ENCODE data around the gene ZNF385D.

The ZNF385D gene

GRCh38 chr3:21664996-21665395, 86.0 kb downstream of the ZNF385D start:
- WGBS, 2 donors (ENCODE audit: extremely low coverage in 2 of 2, insufficient read length in 2 of 2, insufficient replicate concordance in 1 of 2), result no CpG with 5 or more reads among the region's 3 CpGs
- Histone ChIP-seq H3K27me3 (ENCODE audit: control insufficient read depth in 3 of 3, insufficient read depth in 3 of 3, low read depth in 1 of 3, low read length in 3 of 3) (no peaks in the 10 kb centered on the region), H2AK5ac (ENCODE audit: low read depth, low read length) (no peak overlapping the region), H3K79me1 (ENCODE audit: low read depth, low read length) (no peaks in the 10 kb centered on the region), H3K4me1 (ENCODE audit: control insufficient read depth in 2 of 2, insufficient read depth in 1 of 2, low read depth in 1 of 2, low read length in 2 of 2) (peaks cover 2 to 3% of the 10 kb centered on the region in 2 donors), H3K18ac (ENCODE audit: low read length) (no peak overlapping the region), H2BK120ac (ENCODE audit: low read depth, low read length) (no peak overlapping the region), H3K27ac (replicated peaks; ENCODE audit: low read length) (no peak overlapping the region), H3K4me2 (ENCODE audit: insufficient read depth, low read length, poor library complexity, severe bottlenecking) (no peak overlapping the region), H3K9ac (ENCODE audit: low read depth, low read length, poor library complexity) (no peak overlapping the region), H3K14ac (ENCODE audit: low read length) (no peak overlapping the region), H4K91ac (ENCODE audit: low read depth, low read length, poor library complexity) (no peak overlapping the region), H3K23ac (ENCODE audit: low read depth, low read length, poor library complexity) (no peak overlapping the region), H2BK12ac (ENCODE audit: low read length) (no peak overlapping the region), H2AFZ (ENCODE audit: low read length) (no peak overlapping the region), H2BK5ac (ENCODE audit: low read length) (no peak overlapping the region), H2BK15ac (ENCODE audit: low read length) (no peak overlapping the region), H3K9me3 (replicated peaks in 1 of 2; ENCODE audit: control insufficient read depth in 2 of 2, insufficient read depth in 1 of 2, low read depth in 1 of 2, low read length in 2 of 2) (no peaks in the 10 kb centered on the region), H3K4me3 (ENCODE audit: low read length in 2 of 2) (no peak overlapping the region), H4K8ac (ENCODE audit: low read depth, low read length) (no peak overlapping the region), H3K4ac (ENCODE audit: low read length) (no peak overlapping the region), H3K36me3 (replicated peaks in 1 of 2; ENCODE audit: control insufficient read depth in 2 of 2, insufficient read depth in 2 of 2, low read length in 2 of 2) (no peaks in the 10 kb centered on the region)
- no peak for DNase-seq (ENCODE audit: low spot score)

GRCh38 chr3:21662403-21662802, 88.6 kb downstream of the ZNF385D start:
- Histone ChIP-seq H3K4me2 (ENCODE audit: insufficient read depth, low read length, poor library complexity, severe bottlenecking) (no peak overlapping the region), H2AFZ (ENCODE audit: low read length) (no peak overlapping the region), H3K27ac (replicated peaks; ENCODE audit: low read length) (no peak overlapping the region), H3K9me3 (replicated peaks in 1 of 2; ENCODE audit: control insufficient read depth in 2 of 2, insufficient read depth in 1 of 2, low read depth in 1 of 2, low read length in 2 of 2) (no peaks in the 10 kb centered on the region), H3K18ac (ENCODE audit: low read length) (no peak overlapping the region), H3K79me1 (ENCODE audit: low read depth, low read length) (no peaks in the 10 kb centered on the region), H3K14ac (ENCODE audit: low read length) (no peak overlapping the region), H2BK5ac (ENCODE audit: low read length) (no peak overlapping the region), H2BK12ac (ENCODE audit: low read length) (no peak overlapping the region), H3K27me3 (ENCODE audit: control insufficient read depth in 3 of 3, insufficient read depth in 3 of 3, low read depth in 1 of 3, low read length in 3 of 3) (no peaks in the 10 kb centered on the region), H4K8ac (ENCODE audit: low read depth, low read length) (no peak overlapping the region), H3K36me3 (replicated peaks in 1 of 2; ENCODE audit: control insufficient read depth in 2 of 2, insufficient read depth in 2 of 2, low read length in 2 of 2) (no peaks in the 10 kb centered on the region), H2AK5ac (ENCODE audit: low read depth, low read length) (no peak overlapping the region), H3K9ac (ENCODE audit: low read depth, low read length, poor library complexity) (no peak overlapping the region), H3K4me3 (ENCODE audit: low read length in 2 of 2) (no peak overlapping the region), H4K91ac (ENCODE audit: low read depth, low read length, poor library complexity) (no peak overlapping the region), H3K4ac (ENCODE audit: low read length) (no peak overlapping the region), H3K23ac (ENCODE audit: low read depth, low read length, poor library complexity) (no peak overlapping the region), H3K4me1 (ENCODE audit: control insufficient read depth in 2 of 2, insufficient read depth in 1 of 2, low read depth in 1 of 2, low read length in 2 of 2) (peaks cover 2 to 3% of the 10 kb centered on the region in 2 donors), H2BK15ac (ENCODE audit: low read length) (no peak overlapping the region), H2BK120ac (ENCODE audit: low read depth, low read length) (no peak overlapping the region)
- WGBS, 2 donors (ENCODE audit: extremely low coverage in 2 of 2, insufficient read length in 2 of 2, insufficient replicate concordance in 1 of 2), result no CpG with 5 or more reads among the region's 2 CpGs
- DNase-seq (ENCODE audit: low spot score), result no peak

- no CpG with 5 or more reads among the region's 1 CpG for WGBS, 2 donors (ENCODE audit: extremely low coverage in 2 of 2, insufficient read length in 2 of 2, insufficient replicate concordance in 1 of 2)
- H3K27ac ChIP-seq (replicated peaks; ENCODE audit: low read length), result no peak overlapping the region
- no peak overlapping the region for H3K18ac ChIP-seq (ENCODE audit: low read length)
Measured at GRCh38 chr3:21654662-21655061, 96.3 kb downstream of the ZNF385D start.

GRCh38 chr3:21654241-21654640, 96.8 kb downstream of the ZNF385D start:
- Histone ChIP-seq H2BK12ac (ENCODE audit: low read length) (no peak overlapping the region), H3K18ac (ENCODE audit: low read length) (no peak overlapping the region), H3K23ac (ENCODE audit: low read depth, low read length, poor library complexity) (no peak overlapping the region), H4K8ac (ENCODE audit: low read depth, low read length) (no peak overlapping the region), H2AFZ (ENCODE audit: low read length) (no peak overlapping the region), H3K4me2 (ENCODE audit: insufficient read depth, low read length, poor library complexity, severe bottlenecking) (no peak overlapping the region), H4K91ac (ENCODE audit: low read depth, low read length, poor library complexity) (no peak overlapping the region), H3K27ac (replicated peaks; ENCODE audit: low read length) (no peak overlapping the region), H3K9me3 (replicated peaks in 1 of 2; ENCODE audit: control insufficient read depth in 2 of 2, insufficient read depth in 1 of 2, low read depth in 1 of 2, low read length in 2 of 2) (no peaks in the 10 kb centered on the region), H3K36me3 (replicated peaks in 1 of 2; ENCODE audit: control insufficient read depth in 2 of 2, insufficient read depth in 2 of 2, low read length in 2 of 2) (no peaks in the 10 kb centered on the region), H3K27me3 (ENCODE audit: control insufficient read depth in 3 of 3, insufficient read depth in 3 of 3, low read depth in 1 of 3, low read length in 3 of 3) (no peaks in the 10 kb centered on the region), H3K79me1 (ENCODE audit: low read depth, low read length) (no peaks in the 10 kb centered on the region), H3K14ac (ENCODE audit: low read length) (no peak overlapping the region), H3K4ac (ENCODE audit: low read length) (no peak overlapping the region), H2AK5ac (ENCODE audit: low read depth, low read length) (no peak overlapping the region), H2BK5ac (ENCODE audit: low read length) (no peak overlapping the region), H2BK15ac (ENCODE audit: low read length) (no peak overlapping the region), H3K4me3 (ENCODE audit: low read length in 2 of 2) (no peak overlapping the region), H2BK120ac (ENCODE audit: low read depth, low read length) (no peak overlapping the region), H3K4me1 (ENCODE audit: control insufficient read depth in 2 of 2, insufficient read depth in 1 of 2, low read depth in 1 of 2, low read length in 2 of 2) (no peaks in the 10 kb centered on the region), H3K9ac (ENCODE audit: low read depth, low read length, poor library complexity) (no peak overlapping the region)
- no peak for DNase-seq (ENCODE audit: low spot score)
- no CpG with 5 or more reads among the region's 5 CpGs for WGBS, 2 donors (ENCODE audit: extremely low coverage in 2 of 2, insufficient read length in 2 of 2, insufficient replicate concordance in 1 of 2)

More at GRCh38 chr3:21654662-21655061, 96.3 kb downstream of the ZNF385D start:
- H3K9ac ChIP-seq (ENCODE audit: low read depth, low read length, poor library complexity), result no peak overlapping the region
- H2BK120ac ChIP-seq (ENCODE audit: low read depth, low read length), result no peak overlapping the region
- H3K79me1 ChIP-seq (ENCODE audit: low read depth, low read length), result no peaks in the 10 kb centered on the region
- no peaks in the 10 kb centered on the region for H3K36me3 ChIP-seq (replicated peaks in 1 of 2; ENCODE audit: control insufficient read depth in 2 of 2, insufficient read depth in 2 of 2, low read length in 2 of 2)
- DNase-seq (ENCODE audit: low spot score), result no peak
- no peak overlapping the region for H2BK15ac ChIP-seq (ENCODE audit: low read length)
- no peak overlapping the region for H2BK12ac ChIP-seq (ENCODE audit: low read length)
- no peak overlapping the region for H4K8ac ChIP-seq (ENCODE audit: low read depth, low read length)
- no peak overlapping the region for H3K14ac ChIP-seq (ENCODE audit: low read length)
- H3K23ac ChIP-seq (ENCODE audit: low read depth, low read length, poor library complexity), result no peak overlapping the region
- no peak overlapping the region for H2AFZ ChIP-seq (ENCODE audit: low read length)
- H4K91ac ChIP-seq (ENCODE audit: low read depth, low read length, poor library complexity), result no peak overlapping the region
- no peak overlapping the region for H2AK5ac ChIP-seq (ENCODE audit: low read depth, low read length)
- no peak overlapping the region for H2BK5ac ChIP-seq (ENCODE audit: low read length)
- no peaks in the 10 kb centered on the region for H3K9me3 ChIP-seq (replicated peaks in 1 of 2; ENCODE audit: control insufficient read depth in 2 of 2, insufficient read depth in 1 of 2, low read depth in 1 of 2, low read length in 2 of 2)
- no peaks in the 10 kb centered on the region for H3K27me3 ChIP-seq (ENCODE audit: control insufficient read depth in 3 of 3, insufficient read depth in 3 of 3, low read depth in 1 of 3, low read length in 3 of 3)
- no peaks in the 10 kb centered on the region for H3K4me1 ChIP-seq (ENCODE audit: control insufficient read depth in 2 of 2, insufficient read depth in 1 of 2, low read depth in 1 of 2, low read length in 2 of 2)
- no peak overlapping the region for H3K4me2 ChIP-seq (ENCODE audit: insufficient read depth, low read length, poor library complexity, severe bottlenecking)
- no peak overlapping the region for H3K4me3 ChIP-seq (ENCODE audit: low read length in 2 of 2)
- no peak overlapping the region for H3K4ac ChIP-seq (ENCODE audit: low read length)

All from neuronal stem cell (in vitro differentiated cells).